ENCODE results near the gene ATF4.

DNA sequence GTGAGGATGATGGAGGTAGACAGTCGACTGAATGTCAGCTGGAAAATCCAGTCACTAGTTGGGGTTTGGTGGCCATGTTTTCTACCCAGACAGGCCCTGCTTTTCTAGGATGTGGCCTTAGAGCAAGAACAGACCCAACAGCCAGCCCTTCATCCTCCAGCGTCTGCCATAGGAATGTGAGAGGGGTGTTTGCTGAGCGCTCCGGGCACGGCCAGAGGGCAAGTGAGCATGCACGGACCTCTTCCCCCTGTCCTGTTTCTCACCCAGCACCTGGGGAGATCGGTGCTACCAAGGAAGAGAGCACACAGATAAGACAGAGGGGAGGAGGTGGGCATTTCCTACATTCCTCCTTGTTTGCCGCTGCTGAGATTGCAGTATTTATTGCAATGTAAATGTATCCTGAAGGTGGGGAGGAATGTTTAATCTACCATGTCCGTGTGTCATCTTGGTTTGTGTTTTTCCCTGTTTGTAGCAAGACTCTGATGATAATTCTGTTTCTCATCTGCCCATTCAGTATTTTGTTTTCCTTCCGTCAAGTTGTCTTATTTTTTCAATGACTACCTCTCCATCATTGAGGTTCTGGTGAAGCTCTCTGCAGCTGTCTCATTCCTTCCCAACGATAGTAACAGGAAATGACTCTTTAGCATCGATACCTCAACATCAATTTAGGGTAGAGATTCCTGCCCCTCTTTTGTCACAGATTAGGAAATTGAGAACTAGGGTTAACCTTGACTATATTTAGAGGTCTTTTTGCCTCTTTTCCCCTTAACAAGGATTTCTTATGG, 4.9 kb upstream of the ATF4 start:
- TF ChIP-seq CTCF (IDR thresholded peaks at IDR 0.05): no peak
- TF ChIP-seq POLR2AphosphoS5 (IDR thresholded peaks at IDR 0.05): no peak

Measured in suprapubic skin (tissue), 3 donors.